ENCODE data around the gene LDLRAD3. TPM values are rescaled to one million over a fixed set of nuclear protein-coding genes. Genes with fewer than 3 reads are reported as not detected.
A peak's percentile ranks its signal among the peaks of the same experiment; 100 is the strongest.

The LDLRAD3 gene
- polyA plus RNA-seq, 10 donors, result 20.7 to 27.0 (median 23.5) TPM

DNA sequence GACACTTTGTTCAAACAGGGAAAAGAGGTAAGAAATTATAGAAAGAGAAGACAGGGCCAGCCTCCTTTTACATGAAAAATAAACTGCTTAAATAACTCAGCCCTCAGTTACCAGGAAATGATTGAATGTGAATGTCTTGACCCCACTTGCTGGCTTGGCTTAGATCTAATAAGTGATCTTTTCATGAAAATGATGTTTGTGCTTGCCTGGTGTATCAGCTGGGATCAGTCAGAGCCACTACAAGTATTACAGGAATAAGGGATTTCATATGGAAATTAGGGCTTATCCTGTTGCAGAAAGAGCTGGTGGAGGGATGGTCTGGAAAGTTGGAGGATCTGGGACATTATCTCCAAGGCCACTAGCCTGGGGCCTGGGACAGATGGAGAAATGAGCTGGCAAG, 293.5 kb downstream of the LDLRAD3 start:
- no peak for DNase-seq

GRCh38 chr11:36238036-36238631, 294.3 kb downstream of the LDLRAD3 start:
- DNase-seq, result no peak

DNA sequence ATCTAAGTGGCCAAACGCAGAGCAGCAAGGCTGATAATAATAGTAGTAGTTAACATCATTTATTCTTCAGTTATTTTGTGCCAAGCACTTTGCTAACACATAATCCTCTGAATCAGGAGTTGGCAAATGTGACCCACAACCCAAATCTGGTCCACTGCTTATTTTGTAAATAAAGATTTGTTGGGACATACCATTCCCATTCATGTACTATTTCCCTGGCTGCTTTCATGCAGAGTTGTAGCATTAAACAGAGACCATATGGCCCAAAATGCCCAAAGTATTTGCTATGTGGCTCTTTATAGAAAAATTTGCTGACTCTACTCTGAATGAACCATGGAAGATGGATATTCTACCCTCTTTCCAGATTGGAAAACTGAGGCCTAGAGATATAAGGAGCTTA, 295.0 kb downstream of the LDLRAD3 start:
- no peak for DNase-seq

DNA sequence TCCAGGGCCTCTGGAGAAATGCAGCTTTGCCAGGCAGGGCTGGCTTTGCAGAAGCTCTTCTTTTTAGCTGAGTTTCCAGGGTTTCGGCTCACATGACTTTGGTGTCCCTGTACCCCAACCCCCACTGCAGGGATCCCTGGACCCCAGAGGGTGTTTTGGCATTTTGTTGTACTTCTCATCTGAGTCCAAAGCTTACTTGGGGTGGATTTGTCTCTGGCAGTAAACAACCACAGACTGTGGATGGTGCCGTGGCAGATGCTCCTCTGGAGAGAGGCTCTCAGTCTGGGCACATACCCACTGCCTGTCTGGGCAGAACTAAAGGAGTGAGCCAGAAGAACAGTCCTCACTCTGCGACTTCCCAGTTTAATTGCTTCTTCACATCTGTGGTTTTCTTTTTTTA, 295.8 kb downstream of the LDLRAD3 start:
- no peak for DNase-seq

GRCh38 chr11:36240173-36240572, 296.3 kb downstream of the LDLRAD3 start:
- DNase-seq, result no peak

GRCh38 chr11:36240801-36241200, 296.9 kb downstream of the LDLRAD3 start:
- DNase-seq, result no peak

- no peak for DNase-seq
Measured at GRCh38 chr11:36241497-36241896, 297.6 kb downstream of the LDLRAD3 start.

GRCh38 chr11:36243641-36244040, 299.8 kb downstream of the LDLRAD3 start:
- no peak for DNase-seq

- no peak for DNase-seq
Measured at GRCh38 chr11:36247493-36247892, 303.6 kb downstream of the LDLRAD3 start.

GRCh38 chr11:36248436-36248835, 304.6 kb downstream of the LDLRAD3 start:
- DNase-seq, result no peak

- DNase-seq, result no peak
Measured at GRCh38 chr11:36249246-36249645, 305.4 kb downstream of the LDLRAD3 start.

GRCh38 chr11:36251823-36252222, 308.0 kb downstream of the LDLRAD3 start:
- no peak for DNase-seq

DNA sequence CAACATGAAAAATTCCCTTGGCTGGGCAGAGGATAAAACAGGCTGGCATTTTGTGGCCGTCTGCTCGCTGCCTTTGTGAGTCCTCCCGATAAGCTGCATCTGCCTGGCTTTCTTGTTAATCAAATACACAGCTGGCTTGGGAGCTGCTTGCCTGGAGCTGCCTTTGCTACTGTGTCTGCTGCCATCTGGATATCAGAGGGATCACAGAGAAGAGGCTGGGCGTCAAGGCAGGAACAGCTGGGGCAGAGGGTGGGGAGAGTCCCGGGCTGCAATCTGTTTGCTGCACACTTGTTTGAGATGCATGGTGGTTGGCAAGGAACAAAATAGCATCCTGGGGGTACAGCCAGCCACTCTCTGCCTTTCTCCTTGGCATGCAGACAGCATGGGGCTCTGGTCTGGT, 309.4 kb downstream of the LDLRAD3 start:
- peak in 2 of 3 donors; percentile 29 to 71 for DNase-seq

DNA sequence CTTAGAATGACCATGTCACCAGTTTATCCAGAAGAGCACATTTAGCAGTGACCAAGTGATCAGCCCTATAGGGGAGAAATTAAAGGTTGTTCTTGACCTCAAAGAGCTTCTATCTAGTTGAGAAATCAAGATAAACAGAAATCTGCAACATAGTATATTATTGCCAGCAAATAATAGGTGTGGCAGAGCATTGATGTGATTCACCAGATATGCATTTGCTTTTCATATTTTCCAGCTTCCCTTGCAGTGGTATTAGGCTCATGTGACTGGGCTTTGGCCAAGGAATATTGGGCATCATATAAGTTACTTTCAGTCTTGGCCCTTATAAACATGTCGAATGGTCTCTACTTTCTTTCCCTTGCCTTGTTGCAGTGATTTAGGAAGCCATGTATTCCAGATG, 310.9 kb downstream of the LDLRAD3 start:
- DNase-seq, result no peak

GRCh38 chr11:36257351-36257750, 313.5 kb downstream of the LDLRAD3 start:
- no peak for DNase-seq

DNA sequence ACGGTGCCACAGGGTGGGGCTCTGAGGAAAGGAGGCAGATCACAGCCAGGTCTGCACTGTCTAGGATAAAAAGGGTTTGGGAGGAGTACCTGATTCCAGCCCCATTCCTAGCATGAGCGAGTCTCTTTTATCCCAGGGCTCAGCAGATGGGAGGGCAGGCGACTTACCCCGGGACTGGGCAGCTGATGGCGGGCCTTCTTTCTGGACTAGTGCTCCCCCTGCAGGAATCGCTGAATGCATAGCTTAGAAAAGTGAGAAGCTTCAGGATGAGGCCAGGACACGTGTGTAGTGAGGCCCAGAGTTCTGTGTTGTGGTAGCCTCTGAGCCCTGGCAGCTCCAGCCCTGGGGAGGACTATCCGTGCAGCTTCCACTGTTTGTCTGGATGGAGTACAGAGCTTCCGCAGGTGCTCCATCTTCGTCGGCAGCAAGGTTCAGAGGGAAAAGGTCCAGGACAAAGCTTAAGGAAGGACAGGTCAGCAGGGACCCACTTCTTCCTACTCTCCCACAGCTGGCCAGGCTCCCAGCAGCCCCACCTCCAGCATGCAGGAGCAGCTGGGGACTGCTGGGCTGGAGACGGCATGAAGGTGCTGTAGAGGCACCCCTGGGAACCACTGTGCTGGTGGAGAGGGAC, 315.0 kb downstream of the LDLRAD3 start:
- peak in 2 of 3 donors; percentile 42 to 74 for DNase-seq

DNA sequence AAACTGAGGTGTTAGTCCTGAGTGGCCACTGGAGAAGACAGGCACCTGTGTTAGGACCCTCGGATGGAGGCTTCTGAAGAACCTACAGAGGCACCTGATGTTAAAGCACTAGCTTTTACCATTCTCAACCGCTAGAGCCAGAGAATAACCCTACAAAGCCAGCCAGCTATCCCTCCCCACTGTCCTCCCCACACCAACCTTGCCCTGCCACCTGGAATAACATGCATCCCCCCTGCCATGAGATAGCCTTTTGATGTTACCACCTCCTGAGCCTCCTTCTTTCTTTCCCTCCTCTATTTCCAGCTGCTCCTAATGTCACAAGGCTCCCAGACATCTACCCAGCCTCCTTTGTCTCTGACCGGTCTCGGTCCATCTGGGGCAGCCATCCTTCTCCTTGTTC, 317.2 kb downstream of the LDLRAD3 start:
- no peak for DNase-seq

DNA sequence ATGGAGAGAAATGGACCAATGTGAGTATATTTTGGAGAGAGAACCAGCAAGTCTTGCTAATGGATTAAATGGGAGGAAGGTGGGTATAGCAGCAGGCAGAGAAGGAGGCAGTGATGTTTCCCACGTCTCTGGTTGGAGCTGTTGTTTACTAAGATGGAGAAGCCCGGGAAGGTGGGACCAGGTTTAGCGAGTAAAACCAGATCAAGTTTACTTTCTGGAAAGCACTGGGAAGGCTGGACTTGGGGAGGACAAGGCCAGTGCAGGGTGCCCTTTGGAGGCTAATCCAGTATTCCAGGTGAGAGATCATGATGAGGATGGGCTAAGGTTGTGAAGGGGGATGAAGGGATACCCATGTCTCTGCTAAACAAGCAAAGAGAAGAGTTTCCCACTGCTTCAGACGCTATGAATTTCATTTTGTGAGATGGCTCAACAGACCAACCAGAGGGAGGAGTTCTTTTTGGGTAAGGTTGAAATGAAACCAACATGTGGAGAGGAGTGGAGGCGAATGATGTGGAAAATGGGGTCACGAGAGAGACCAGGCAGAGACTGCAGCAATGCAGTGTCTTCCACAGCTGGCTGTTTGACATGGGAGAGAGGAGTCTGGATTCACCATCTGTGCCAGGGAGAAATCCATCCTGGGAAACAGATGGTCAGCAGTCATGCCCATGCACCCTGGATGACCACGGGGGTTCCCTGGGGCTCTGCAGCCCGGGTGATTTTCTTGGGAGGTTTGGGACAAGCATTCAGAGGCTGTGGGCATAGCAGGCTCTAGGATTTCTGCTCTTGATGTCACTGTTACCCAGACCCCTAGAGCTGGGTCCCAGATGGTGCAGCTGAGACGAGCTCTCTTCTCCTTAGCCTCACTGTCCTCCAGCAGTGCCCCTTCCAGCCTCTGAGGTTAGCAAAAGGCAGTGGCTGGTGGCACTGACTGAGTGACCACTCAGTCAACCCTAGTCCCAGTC, 320.4 kb downstream of the LDLRAD3 start:
- DNase-seq, result no peak

DNA sequence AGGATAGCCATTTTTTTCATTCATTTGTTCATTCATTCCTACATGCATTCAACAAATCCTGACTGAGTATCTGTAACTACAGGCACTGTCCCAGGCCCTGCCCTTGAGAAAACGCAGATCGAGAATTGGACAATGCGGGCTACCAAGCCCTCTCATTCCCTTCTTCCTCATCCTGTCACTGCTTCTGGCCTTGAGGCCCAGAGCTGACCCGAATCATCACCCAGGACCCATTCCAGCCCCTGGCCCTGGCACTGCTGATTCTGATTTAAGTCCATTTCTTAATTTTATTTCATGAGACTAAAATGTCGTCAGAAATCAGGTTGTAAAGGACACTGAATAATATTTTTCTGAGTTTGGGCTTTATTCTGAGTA, 321.1 kb downstream of the LDLRAD3 start:
- no peak for DNase-seq

- peak in 2 of 3 donors; percentile 54 to 69 for DNase-seq
Measured at GRCh38 chr11:36265793-36266628, 322.1 kb downstream of the LDLRAD3 start.

DNA sequence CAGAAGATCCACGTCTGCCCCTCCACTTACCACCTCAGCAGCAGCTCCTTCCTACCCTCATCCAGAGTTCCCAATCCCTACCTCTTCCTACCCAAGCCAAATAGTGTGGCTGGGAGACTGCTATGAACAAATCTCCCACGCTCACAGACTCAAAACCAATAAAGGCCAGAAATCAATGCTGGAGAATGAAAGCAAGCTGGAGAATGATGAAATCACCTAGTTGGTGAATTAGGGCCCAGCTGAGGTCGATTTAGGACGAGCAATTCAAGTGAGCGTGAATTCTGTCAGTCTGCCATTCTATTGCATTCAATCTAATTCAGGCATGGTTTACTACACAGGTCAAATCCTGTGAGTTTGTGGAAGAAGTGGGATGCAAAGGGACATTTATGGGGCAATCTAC, 322.9 kb downstream of the LDLRAD3 start:
- DNase-seq, result no peak

All from muscle of back (tissue), 11 donors.